ENCODE measurements around the gene ERLEC1. TPM values are rescaled to one million over a fixed set of nuclear protein-coding genes. Genes with fewer than 3 reads are reported as not detected.
A peak's percentile ranks its signal among the peaks of the same experiment; 100 is the strongest.
"Not testable (repeated sequence)": the region's sequence is repeated elsewhere in the genome, so short reads cannot be mapped to it uniquely, and the experiment has no call there.

The ERLEC1 gene
- total RNA-seq, 6 experiments from 2014 or later: 86.0 to 102 (median 93.7) TPM

DNA sequence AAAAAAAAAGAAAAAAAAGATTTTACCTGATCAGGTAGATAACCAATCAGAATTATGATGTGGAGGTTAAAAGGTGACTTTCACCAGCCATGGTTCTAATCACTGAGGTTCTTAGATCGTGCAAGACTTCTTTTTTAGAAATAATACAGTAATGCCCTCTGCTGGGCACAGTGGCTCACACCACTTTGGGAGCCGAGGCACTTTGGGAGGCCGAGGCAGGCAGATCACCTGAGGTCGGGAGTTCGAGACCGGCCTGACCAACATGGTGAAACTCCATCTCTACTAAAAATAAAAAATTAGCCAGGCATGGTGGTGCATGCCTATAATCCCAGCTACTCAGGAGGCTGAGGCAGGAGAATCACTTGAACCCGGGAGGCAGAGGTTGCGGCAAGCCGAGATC, 36.8 kb downstream of the ERLEC1 start:
- Mint-ChIP-seq H3K36me3 (ENCODE audit: low read depth) (peaks cover 18% of the 10 kb centered on the region), H3K4me1 (ENCODE audit: low read depth) (peaks cover 17% of the 10 kb centered on the region)
- H3K4me3 Mint-ChIP-seq; DNase-seq; H3K27me3 Mint-ChIP-seq (ENCODE audit: insufficient read depth); H3K9me3 Mint-ChIP-seq; H3K27ac Mint-ChIP-seq: not testable (repeated sequence)
- TF ChIP-seq, protein P1, sequence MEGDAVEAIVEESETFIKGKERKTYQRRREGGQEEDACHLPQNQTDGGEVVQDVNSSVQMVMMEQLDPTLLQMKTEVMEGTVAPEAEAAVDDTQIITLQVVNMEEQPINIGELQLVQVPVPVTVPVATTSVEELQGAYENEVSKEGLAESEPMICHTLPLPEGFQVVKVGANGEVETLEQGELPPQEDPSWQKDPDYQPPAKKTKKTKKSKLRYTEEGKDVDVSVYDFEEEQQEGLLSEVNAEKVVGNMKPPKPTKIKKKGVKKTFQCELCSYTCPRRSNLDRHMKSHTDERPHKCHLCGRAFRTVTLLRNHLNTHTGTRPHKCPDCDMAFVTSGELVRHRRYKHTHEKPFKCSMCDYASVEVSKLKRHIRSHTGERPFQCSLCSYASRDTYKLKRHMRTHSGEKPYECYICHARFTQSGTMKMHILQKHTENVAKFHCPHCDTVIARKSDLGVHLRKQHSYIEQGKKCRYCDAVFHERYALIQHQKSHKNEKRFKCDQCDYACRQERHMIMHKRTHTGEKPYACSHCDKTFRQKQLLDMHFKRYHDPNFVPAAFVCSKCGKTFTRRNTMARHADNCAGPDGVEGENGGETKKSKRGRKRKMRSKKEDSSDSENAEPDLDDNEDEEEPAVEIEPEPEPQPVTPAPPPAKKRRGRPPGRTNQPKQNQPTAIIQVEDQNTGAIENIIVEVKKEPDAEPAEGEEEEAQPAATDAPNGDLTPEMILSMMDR (IDR thresholded peaks at IDR 0.05): peak; percentile 54

DNA sequence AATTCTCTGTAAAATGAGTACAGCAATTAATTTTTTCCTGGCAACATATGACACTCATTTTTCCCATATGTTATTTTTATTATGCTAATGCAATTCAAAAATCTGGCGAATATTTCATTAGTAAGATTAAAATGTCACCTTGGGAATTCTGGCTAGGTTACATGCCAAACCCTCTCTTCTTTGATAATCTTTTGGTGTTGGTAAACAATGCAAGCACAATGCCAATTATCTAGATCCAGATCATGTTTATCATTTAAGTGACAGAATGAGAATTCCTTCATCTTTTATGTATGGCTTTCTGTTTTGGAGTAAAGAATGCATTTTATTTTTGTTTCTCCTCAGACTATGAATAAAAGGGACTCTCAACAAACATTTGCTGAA, 39.2 kb downstream of the ERLEC1 start:
- peaks cover 17% of the 10 kb centered on the region for H3K4me1 Mint-ChIP-seq (ENCODE audit: low read depth)
- TF ChIP-seq, protein P1 (IDR thresholded peaks at IDR 0.05): no peak
- peaks cover 2% of the 10 kb centered on the region for H3K27me3 Mint-ChIP-seq (ENCODE audit: insufficient read depth)
- H3K9me3 Mint-ChIP-seq: no peaks in the 10 kb centered on the region
- no peak overlapping the region for H3K4me3 Mint-ChIP-seq
- H3K36me3 Mint-ChIP-seq (ENCODE audit: low read depth): peaks cover 10% of the 10 kb centered on the region
- H3K27ac Mint-ChIP-seq: no peak overlapping the region
- no peak for DNase-seq

DNA sequence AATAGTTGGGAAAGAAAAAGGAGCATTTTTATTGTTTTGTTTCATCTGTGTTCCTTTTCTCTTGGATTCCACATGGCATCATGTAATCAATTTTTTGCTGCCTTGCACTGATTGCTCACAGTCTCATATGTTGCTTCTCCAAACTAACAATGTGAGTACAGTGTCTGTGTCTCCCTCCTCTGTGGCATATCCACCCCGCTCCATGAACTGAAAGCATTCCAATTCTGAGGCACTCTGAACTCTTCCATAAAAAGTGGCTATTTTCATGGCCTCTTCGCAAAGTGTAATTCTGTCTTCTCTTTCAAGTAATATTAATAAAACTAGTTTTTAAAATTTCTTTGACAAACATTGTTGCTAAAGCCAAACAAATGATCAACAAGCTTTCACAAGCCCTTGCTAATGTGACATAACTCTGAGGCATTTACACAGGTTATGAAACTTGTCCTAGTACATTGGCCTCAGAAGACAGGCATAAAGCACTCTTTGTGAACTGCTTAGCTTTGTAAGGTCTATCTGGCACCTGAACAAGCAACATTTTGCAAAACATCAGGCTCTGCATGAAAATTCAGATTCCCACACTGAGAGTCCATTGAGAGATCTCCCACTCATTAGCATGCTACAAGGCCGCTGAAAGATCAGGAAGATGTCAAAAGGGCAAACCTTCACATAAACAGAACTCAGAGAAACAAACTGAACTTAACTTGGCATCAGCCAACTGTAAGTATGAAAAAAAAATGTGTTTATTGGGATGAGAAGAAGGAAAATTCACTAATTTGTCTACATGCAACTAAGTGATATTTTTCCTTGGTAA, 39.9 kb downstream of the ERLEC1 start:
- Mint-ChIP-seq H3K27ac (peak overlapping the region; percentile 46; the same call in 1 of the 2 replicates), H3K4me3 (no peak overlapping the region), H3K36me3 (ENCODE audit: low read depth) (peaks cover 10% of the 10 kb centered on the region), H3K9me3 (no peaks in the 10 kb centered on the region), H3K27me3 (ENCODE audit: insufficient read depth) (peaks cover 2% of the 10 kb centered on the region), H3K4me1 (ENCODE audit: low read depth) (peaks cover 17% of the 10 kb centered on the region)
- DNase-seq: no peak
- TF ChIP-seq, protein P1 (IDR thresholded peaks at IDR 0.05): no peak

DNA sequence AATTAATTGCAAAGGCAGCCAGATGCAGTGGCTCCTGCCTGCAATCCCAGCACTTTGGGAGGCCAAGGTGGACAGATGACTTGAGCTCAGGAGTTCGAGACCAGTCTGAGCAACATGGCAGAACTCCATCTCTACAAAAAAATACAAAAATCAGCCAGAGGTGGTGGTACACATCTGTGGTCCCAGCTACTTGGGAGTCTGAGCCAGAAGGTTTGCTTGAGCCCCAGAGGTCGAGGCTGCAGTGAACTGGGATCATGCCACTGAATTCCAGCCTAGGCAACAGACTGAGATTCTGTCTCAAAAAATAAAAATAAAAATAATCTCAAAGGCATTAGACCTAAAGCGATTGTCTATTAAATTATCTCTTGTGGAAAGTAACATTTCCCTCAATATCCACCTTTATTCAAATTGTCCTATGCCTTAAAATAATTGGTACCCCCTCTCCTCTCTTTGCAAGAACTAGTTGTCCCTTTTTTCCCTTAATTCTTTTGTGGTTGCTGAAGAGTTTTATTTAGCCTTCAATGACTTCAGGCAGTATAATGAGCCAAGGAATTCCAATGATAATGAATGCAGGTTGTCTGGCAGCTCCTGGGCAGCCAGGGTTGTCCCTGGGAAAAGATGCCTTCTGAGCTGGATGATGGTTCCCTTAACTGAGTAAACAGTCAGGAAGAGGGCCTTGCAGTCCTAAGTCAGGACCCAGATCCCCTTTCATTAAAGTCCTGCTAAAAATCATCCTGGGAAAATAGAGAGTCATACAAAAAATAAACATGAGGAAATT, 40.7 kb downstream of the ERLEC1 start:
- H3K9me3 Mint-ChIP-seq: no peaks in the 10 kb centered on the region
- DNase-seq: no peak
- no peak overlapping the region; the same call in 1 of the 2 replicates for H3K27ac Mint-ChIP-seq
- peaks cover 10% of the 10 kb centered on the region for H3K36me3 Mint-ChIP-seq (ENCODE audit: low read depth)
- H3K4me3 Mint-ChIP-seq: no peak overlapping the region; the same call in 1 of the 2 replicates
- peaks cover 17% of the 10 kb centered on the region for H3K4me1 Mint-ChIP-seq (ENCODE audit: low read depth)
- TF ChIP-seq, protein P1 (IDR thresholded peaks at IDR 0.05): no peak
- H3K27me3 Mint-ChIP-seq (ENCODE audit: insufficient read depth): peaks cover 2% of the 10 kb centered on the region

DNA sequence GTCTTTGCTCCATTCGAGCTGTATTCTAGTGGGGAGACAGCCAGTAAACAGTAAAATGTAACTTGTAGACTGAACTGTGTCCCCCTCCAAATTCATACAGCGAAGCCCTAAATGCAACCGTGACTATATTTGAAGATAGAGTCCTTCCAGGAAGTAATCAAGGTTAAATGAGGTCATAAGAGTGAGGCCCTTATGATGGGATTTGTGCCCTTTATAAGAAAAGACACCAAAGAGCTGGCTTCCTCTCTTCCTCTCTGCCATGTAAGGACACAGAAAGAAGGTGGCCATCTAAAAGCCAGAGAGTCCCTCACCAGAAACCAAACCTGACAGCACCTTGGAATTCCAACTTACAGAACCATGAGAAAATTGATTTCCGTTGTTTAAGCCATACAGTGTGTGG, 41.5 kb downstream of the ERLEC1 start:
- Mint-ChIP-seq H3K4me1 (ENCODE audit: low read depth) (peaks cover 17% of the 10 kb centered on the region), H3K27me3 (ENCODE audit: insufficient read depth) (peaks cover 2% of the 10 kb centered on the region), H3K27ac (no peak overlapping the region), H3K4me3 (no peak overlapping the region), H3K9me3 (no peaks in the 10 kb centered on the region), H3K36me3 (ENCODE audit: low read depth) (peaks cover 10% of the 10 kb centered on the region)
- no peak for DNase-seq
- TF ChIP-seq, protein P1 (IDR thresholded peaks at IDR 0.05): no peak
